Measurements from ENCODE around the gene FHOD3.

FHOD3 gene

GRCh38 chr18:36297417-36298125, at the start of gene FHOD3:
Gene FHOD3 (plus strand): TSS chr18:36297713. CDS start chr18:36297836, 123 bp downstream.
- peak; percentile 18 for DNase-seq

DNA sequence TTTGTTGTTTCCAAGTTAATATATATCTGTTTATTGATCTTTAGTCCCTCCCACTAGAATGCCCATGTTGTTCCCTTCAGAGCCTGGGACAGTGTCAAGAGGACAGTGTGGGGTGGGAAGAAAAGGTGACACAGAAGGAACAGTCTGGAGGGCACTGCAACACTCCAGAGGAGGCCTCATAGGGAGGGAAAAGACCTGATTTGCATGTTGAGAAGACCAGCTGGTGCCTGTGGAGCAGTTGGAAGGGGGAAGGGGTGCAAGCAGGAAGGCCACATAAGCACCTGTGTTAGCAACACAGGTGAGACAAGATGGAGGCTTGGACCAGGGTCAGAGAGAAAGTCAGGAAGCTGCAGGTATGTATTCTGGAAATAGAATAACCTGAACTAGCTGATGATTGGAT, 48.1 kb upstream of the FHOD3 start:
- DNase-seq: peak; percentile 73

DNA sequence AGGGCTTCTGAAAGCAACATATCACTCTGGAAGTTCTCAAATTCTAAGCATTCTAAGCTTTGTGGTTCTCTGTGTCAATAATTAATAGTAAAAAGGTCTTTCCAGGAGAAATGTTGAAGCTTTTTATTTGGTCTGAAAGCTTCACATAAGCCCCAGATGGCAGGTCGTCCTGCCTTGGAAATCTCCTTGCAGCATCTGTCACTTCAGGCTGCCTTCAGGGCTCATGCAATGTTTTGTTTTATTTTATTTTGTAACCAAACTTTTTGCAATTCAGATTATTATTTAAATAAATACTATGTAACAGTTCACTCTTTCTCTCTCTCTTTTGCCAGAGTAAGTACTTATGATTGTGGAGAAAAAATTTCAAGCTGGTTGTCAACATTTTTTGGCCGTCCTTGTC, 46.7 kb upstream of the FHOD3 start:
- no peak for DNase-seq

- no peak for DNase-seq
Measured at GRCh38 chr18:36255072-36255698, 42.3 kb upstream of the FHOD3 start.

GRCh38 chr18:36256094-36256493, 41.4 kb upstream of the FHOD3 start:
- no peak for DNase-seq

DNA sequence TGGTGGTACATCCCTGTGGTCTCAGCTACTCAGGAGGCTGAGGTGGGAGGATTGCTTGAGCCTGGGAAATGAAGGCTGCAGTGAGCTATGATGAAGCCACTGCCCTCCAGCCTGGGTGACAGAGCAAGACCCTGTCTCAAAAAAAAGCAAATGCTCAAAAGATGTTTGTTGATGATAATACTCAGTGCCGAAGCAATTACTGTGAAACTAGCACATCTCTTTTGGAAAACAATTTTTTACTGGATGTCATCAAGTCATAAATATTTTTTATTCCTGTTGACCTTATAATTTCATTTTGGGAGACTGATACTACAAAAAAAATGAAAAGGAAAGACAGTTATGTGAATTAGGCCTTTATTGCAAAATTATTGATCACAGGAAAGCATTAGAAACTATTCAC, 34.5 kb upstream of the FHOD3 start:
- DNase-seq: no peak

DNA sequence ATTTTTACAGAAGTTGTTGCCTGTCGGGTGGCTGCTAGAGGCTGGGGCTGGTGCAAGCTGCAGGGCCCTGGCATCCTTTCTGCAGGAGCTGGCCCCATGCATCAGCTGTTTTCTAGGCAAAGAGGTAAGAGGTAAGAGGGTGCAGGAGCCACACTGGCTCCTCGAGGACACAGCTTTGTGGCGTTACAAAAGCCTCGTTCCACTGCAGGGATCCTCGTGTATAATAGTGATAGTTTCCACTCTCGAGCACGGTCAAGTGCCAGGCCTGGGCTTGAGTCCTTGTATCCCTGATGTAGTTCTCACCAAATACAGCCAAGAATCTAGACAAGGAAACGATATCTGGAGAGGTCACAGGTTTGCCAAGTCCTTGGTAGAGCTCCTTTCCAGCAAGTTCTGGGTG, 33.2 kb upstream of the FHOD3 start:
- no peak for DNase-seq

- DNase-seq: no peak
Measured at GRCh38 chr18:36265015-36265414, 32.5 kb upstream of the FHOD3 start.

- no peak for DNase-seq
Measured at GRCh38 chr18:36269157-36269556, 28.4 kb upstream of the FHOD3 start.

DNA sequence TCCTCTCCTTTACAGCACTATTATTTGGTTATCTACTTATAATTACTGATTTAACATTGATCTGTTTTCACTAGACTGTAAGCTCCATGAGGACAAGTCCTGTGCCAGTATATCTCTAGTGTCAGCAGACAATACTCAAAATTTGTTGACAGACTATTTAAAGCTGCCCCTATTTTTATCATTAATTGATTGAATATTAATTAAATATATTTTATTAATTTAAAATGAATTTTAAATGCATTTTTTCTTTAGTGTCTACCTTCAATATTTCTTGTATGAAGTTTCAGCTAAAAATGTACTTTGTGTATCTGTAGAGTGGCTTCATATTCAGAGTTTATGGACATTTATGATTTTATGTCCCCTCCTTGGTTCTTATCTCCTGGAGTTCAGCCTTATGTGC, 26.4 kb upstream of the FHOD3 start:
- DNase-seq: no peak

DNA sequence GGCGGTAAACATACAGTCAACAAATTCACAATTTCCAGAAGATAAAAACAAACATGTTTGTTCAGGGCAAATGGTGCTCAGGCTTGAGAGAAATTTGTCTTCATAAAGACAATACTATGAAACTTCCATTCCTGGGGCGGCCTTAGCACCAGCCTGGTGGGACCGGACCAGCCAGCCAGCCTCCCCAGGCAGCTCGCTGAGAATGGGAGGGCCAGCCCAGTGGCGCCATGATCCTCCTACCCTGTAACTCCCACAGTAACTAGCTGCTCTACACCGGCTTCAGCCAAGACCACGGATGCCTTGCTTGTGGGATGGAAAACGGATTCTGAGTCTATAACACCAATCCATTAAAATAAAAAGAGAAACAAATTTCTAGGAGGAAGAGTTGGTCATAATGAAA, 24.2 kb upstream of the FHOD3 start:
- no peak for DNase-seq

DNA sequence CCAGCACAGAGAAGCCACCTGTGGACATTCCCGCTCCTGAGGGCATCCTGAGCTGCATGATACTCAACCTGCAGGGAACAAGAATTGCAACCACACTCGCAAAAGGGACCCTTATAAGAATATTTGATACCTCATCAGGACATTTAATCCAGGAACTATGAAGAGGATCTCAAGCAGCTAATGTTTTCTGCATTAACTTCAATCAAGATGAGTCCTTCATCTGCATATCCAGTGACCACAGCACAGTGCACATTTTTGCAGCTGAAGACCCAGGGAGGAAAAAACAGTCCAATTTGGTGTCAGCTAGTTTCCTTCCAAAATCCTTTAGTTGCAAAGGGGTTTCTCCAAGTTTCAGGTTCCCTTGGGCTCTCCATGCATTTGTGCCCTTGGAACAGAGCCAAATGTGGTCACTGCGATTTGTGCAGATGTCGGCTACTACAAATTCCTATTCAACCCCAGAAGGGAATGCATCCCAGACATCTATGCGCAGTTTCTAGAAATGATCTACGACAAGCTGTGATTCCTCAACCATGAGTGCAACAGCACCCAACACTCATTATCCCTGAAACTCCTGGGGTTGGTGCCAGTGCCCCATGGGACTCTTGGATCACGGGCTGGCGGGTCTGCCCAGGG, 23.3 kb upstream of the FHOD3 start:
- no peak for DNase-seq

DNA sequence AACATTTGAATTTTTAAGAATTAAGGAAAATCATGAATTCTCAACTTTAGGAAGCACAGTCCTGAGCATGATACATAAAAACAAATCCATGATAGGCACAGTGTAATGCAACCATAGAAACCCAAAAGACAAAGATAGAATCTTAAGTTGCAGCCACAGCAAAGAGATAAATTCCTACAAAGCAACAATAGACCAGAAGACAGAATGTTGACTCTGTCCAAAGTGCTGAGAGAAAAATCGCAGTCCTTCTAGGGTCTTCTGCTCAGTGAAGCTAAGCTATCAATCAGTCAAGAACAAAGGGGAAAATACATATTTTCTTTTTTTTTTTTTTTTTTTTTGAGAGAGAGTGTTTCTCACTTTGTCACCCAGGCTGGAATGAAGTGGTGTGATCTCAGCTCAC, 22.0 kb upstream of the FHOD3 start:
- no peak for DNase-seq

GRCh38 chr18:36279001-36279400, 18.5 kb upstream of the FHOD3 start:
- DNase-seq: no peak

DNA sequence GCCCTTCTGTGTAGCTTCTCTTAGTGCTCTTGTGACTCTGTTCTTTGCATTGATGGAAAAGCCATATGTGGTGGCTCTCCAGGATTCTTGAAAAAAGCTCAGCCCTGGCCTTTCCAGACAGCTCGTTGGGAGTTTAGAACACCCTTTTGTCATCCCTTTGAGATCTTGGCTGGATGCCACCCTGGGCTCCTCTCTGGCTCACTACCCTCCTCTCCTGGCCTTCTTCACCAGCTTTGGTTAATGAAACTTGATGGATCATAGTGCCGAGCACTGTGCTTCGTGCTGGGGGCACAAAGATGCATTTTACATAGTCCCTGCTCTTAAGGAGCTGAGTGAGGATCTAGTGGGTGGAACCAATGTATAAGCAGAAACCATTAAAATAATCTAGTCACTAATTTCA, 15.6 kb upstream of the FHOD3 start:
- DNase-seq: no peak

- DNase-seq: no peak
Measured at GRCh38 chr18:36283448-36283847, 14.1 kb upstream of the FHOD3 start.

GRCh38 chr18:36284268-36284667, 13.2 kb upstream of the FHOD3 start:
- DNase-seq: no peak

- DNase-seq: peak; percentile 25
Measured at GRCh38 chr18:36284671-36285295, 12.7 kb upstream of the FHOD3 start.

DNA sequence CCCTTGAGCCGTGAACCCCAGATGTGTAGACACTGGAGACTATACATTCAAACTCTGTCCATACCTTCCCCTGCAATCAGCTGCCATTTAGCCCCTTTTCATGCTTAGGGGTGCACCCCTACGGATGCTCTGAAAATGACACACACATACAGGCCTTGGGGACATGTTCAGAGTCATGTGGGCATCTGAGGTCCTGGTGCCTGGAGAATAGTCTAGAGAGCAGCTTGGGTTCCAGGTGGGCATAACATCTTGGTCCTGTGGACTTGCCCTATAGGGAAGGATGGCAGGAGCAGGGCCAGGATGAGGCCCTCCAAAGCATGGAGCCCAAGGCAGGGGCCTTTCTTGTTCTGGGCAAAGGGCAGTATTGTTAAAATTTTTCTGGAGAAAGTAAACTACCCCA, 9.9 kb upstream of the FHOD3 start:
- DNase-seq: no peak

- no peak for DNase-seq
Measured at GRCh38 chr18:36288689-36289088, 8.8 kb upstream of the FHOD3 start.

DNA sequence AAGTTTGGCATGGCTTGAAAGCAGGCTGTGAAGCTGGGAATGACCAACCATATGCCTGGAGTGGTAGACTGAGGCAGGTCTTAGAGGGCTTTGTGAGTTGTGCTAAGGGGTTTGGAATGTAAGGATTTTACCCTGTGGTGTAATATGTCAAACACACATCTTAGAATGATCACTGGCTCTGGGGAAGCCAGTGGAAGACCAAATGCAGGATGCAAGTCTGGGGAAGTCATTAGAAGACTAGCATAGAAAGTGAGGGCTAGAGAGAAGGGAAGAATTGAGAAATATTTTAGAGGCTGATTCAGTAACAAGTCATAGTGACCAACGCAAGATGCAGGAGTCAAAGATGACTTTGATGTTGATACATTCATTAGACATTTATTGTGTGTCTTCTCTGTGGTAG, 3.5 kb upstream of the FHOD3 start:
- DNase-seq: no peak

GRCh38 chr18:36295214-36295613, 2.3 kb upstream of the FHOD3 start:
- no peak for DNase-seq

- DNase-seq: no peak
Measured at GRCh38 chr18:36295880-36296301, 1.6 kb upstream of the FHOD3 start.
